CD14-positive monocyte (primary cell): Measurements from ENCODE around the gene GJA4. TPM values are rescaled to one million over a fixed set of nuclear protein-coding genes. Genes with fewer than 3 reads are reported as not detected.

Experiments
- DNase-seq, 3 donors: peaks; one replicate each; pipeline ENCODE4 v3.0.0-alpha.2; 2011 to 2022
- H2AFZ ChIP-seq: 2 replicates; pipeline ENCODE4 v1.6.0; 2012; ENCODE audit warnings: mild to moderate bottlenecking, low read depth, low read length, inconsistent platforms; ENCODE audit not compliant: insufficient read depth, poor library complexity, severe bottlenecking
- H3K27ac ChIP-seq, 2 donors: 1 replicate in 1 of 2; 2 replicates in 1 of 2; pipeline ENCODE4 v1.5.1; 2012 to 2013; ENCODE audit warnings: low read length in 2 of 2, control low read depth in 1 of 2, inconsistent platforms in 1 of 2, low read depth in 1 of 2, mild to moderate bottlenecking in 1 of 2
- H3K27me3 ChIP-seq, 2 donors: one replicate each; pipeline versions ENCODE4 v1.6.0 to v1.6.1; 2011 to 2013; ENCODE audit warnings: low read length in 2 of 2; ENCODE audit not compliant: control insufficient read depth in 2 of 2, insufficient read depth in 2 of 2
- H3K36me3 ChIP-seq, 2 donors: replicated peaks in 1 of 2; 1 replicate in 1 of 2; 2 replicates in 1 of 2; pipeline versions ENCODE4 v1.5.1 to v1.6.1; 2012 to 2013; ENCODE audit warnings: low read length in 2 of 2, control low read depth in 1 of 2, inconsistent platforms in 1 of 2, mild to moderate bottlenecking in 1 of 2; ENCODE audit not compliant: insufficient read depth in 2 of 2, control insufficient read depth in 1 of 2
- H3K4me1 ChIP-seq, 2 donors: 1 replicate in 1 of 2; 2 replicates in 1 of 2; pipeline versions ENCODE4 v1.5.1 to v1.6.1; 2012 to 2013; ENCODE audit warnings: low read length in 2 of 2, control low read depth in 1 of 2, inconsistent platforms in 1 of 2, mild to moderate bottlenecking in 1 of 2, moderate library complexity in 1 of 2; ENCODE audit not compliant: insufficient read depth in 2 of 2, control insufficient read depth in 1 of 2
- H3K4me2 ChIP-seq: replicated peaks from 2 replicates; pipeline ENCODE3; 2012; ENCODE audit warnings: low read length, moderate library complexity, mild to moderate bottlenecking; ENCODE audit not compliant: poor library complexity, severe bottlenecking; ENCODE audit errors: extremely low read depth
- H3K4me3 ChIP-seq, 3 experiments: fragments of 200-600 bp in 1 of 3; sonication (generic) in 1 of 3; replicated peaks in 1 of 3; 1 replicate in 2 of 3; 2 replicates in 1 of 3; pipeline ENCODE4 v1.5.1; 2011 to 2013; ENCODE audit warnings: low read length in 3 of 3, mild to moderate bottlenecking in 3 of 3, control low read depth in 2 of 3, low read depth in 2 of 3, inconsistent platforms in 1 of 3, moderate library complexity in 1 of 3
- H3K79me2 ChIP-seq: 2 replicates; pipeline ENCODE4 v1.6.0; 2012; ENCODE audit warnings: mild to moderate bottlenecking, control low read depth, inconsistent platforms, low read length, moderate library complexity; ENCODE audit not compliant: insufficient read depth
- H3K9ac ChIP-seq: 2 replicates; pipeline ENCODE4 v1.6.0; 2017; ENCODE audit warnings: low read length, mild to moderate bottlenecking; ENCODE audit not compliant: insufficient read depth, poor library complexity, severe bottlenecking
- H3K9me3 ChIP-seq, 2 donors: replicated peaks in 1 of 2; 1 replicate in 1 of 2; 2 replicates in 1 of 2; pipeline versions ENCODE4 v1.5.1 to v1.6.1; 2012 to 2013; ENCODE audit warnings: low read length in 2 of 2, control low read depth in 1 of 2; ENCODE audit not compliant: control insufficient read depth in 1 of 2, insufficient read depth in 1 of 2
- H4K20me1 ChIP-seq: 2 replicates; pipeline ENCODE4 v1.6.0; 2012; ENCODE audit warnings: mild to moderate bottlenecking, low read length, control low read depth, moderate library complexity; ENCODE audit not compliant: insufficient read depth
- H3K27ac Mint-ChIP-seq, 7 donors: one replicate each; pipeline ENCODE4 v1.8.0; 2020; ENCODE audit warnings: mild to moderate bottlenecking in 7 of 7, mixed read lengths in 7 of 7, moderate library complexity in 6 of 7, inconsistent platforms in 2 of 7
- H3K27me3 Mint-ChIP-seq, 3 donors: one replicate each; pipeline ENCODE4 v1.8.0; 2021 to 2022; ENCODE audit warnings: low read depth in 3 of 3, mild to moderate bottlenecking in 3 of 3, mixed read lengths in 3 of 3, moderate library complexity in 3 of 3, inconsistent platforms in 1 of 3
- H3K36me3 Mint-ChIP-seq, 2 donors: one replicate each; pipeline ENCODE4 v1.8.0; 2020; ENCODE audit warnings: mixed read lengths in 2 of 2, inconsistent platforms in 1 of 2, mild to moderate bottlenecking in 1 of 2
- H3K4me1 Mint-ChIP-seq: one replicate; pipeline ENCODE4 v1.8.0; 2020; ENCODE audit warnings: mild to moderate bottlenecking, mixed read lengths
- H3K4me3 Mint-ChIP-seq, 2 donors: one replicate each; pipeline ENCODE4 v1.8.0; 2020; ENCODE audit warnings: mild to moderate bottlenecking in 2 of 2, mixed read lengths in 2 of 2, moderate library complexity in 1 of 2
- H3K9me3 Mint-ChIP-seq, 7 donors: one replicate each; pipeline ENCODE4 v1.8.0; 2020 to 2022; ENCODE audit warnings: mixed read lengths in 7 of 7, mild to moderate bottlenecking in 6 of 7, moderate library complexity in 6 of 7, inconsistent platforms in 2 of 7
- CTCF ChIP-seq: fragments of 200-600 bp; IDR thresholded peaks from one replicate; pipeline ENCODE4 v1.8.0; 2022; ENCODE audit warnings: antibody characterized with exemption, mild to moderate bottlenecking
- WGBS: methylation state at CpG from one replicate; pipeline ENCODE4 v1.1.5; 2013; ENCODE audit warnings: missing lambda C conversion rate; ENCODE audit not compliant: insufficient coverage; 5-methylcytosine and 5-hydroxymethylcytosine counted together
- intact Hi-C, 2 donors: fragments of 100-400 bp; cut with micrococcal nuclease; formaldehyde crosslinking; loops; one replicate each; pipeline versions ENCODE4 v1.15.0 to v1.15.1; 2023
- polyA minus RNA-seq: library from RNA; depleted of rRNA, polyadenylated mRNA; stranded (reverse); fragments of >200 nt; gene quantifications from 2 replicates; pipeline ENCODE4 v1.2.3, GENCODE V29; 2012
- polyA plus RNA-seq, 3 donors: library from polyadenylated mRNA; depleted of rRNA in 1 of 3; unstranded in 2 of 3; stranded (reverse) in 1 of 3; fragments of 300-500 nt in 2 of 3; fragments of >200 nt in 1 of 3; fragmentation: Illumina TruSeq in 2 of 3; gene quantifications; 1 replicate in 2 of 3; 2 replicates in 1 of 3; pipeline ENCODE4 v1.2.3, GENCODE V29; 2012 to 2021
- total RNA-seq, 12 experiments: library from RNA in 1 of 12; stranded (reverse) in 1 of 12; fragments of 120-200 nt in 1 of 12; gene quantifications; one replicate each; pipeline ENCODE4 v1.2.4 and lab custom pipeline; 2013 to 2026; ENCODE audit warnings: mixed read lengths in 6 of 12, inconsistent platforms in 1 of 12

GJA4 gene
- total RNA-seq (2013), result 0.08 TPM
- not detected for polyA plus RNA-seq
- polyA minus RNA-seq, result not detected in 2 replicates
- 0 to 0.23 (median 0) reads per million in 11 experiments for total RNA-seq (lab: John Stamatoyannopoulos, UW)

- 5% methylated on average over 26 of the region's 45 CpGs for WGBS
- H3K27me3 Mint-ChIP-seq, result peaks cover 24 to 34% (median 26%) of the 10 kb centered on the region in 3 donors
- intact Hi-C loops, result no loop called here
- Histone ChIP-seq H3K27me3 (peaks cover 8 to 22% of the 10 kb centered on the region in 2 donors), H3K27ac (no peak within 1 kb of the TSS), H4K20me1 (no peaks in the 10 kb centered on the region), H3K36me3 (no peaks in the 10 kb centered on the region), H3K9ac (no peak within 1 kb of the TSS), H2AFZ (no peak within 1 kb of the TSS), H3K79me2 (no peaks in the 10 kb centered on the region), H3K4me3 (no peak within 1 kb of the TSS), H3K4me2 (no peak within 1 kb of the TSS), H3K4me1 (no peaks in the 10 kb centered on the region), H3K9me3 (no peaks in the 10 kb centered on the region)
- H3K4me3 Mint-ChIP-seq, result peak within 1 kb of the TSS in 1 of 2 donors; percentile 65
- no peaks in the 10 kb centered on the region for H3K36me3 Mint-ChIP-seq
- peaks cover 0 to 10% (median 8%) of the 10 kb centered on the region in 7 donors for H3K9me3 Mint-ChIP-seq
- no peak within 1 kb of the TSS for H3K27ac Mint-ChIP-seq
- no peak for DNase-seq
- no peak for TF ChIP-seq CTCF
- no peaks in the 10 kb centered on the region for H3K4me1 Mint-ChIP-seq
Observed at GRCh38 chr1:34792868-34793727, at the start of gene GJA4. TSS of gene GJA4 (plus strand) at chr1:34792999. CDS start at chr1:34794214, 1,215 bp downstream.

GRCh38 chr1:34743775-34744174, 49.0 kb upstream of the GJA4 start:
- H3K36me3 Mint-ChIP-seq, result no peaks in the 10 kb centered on the region
- H3K27ac Mint-ChIP-seq, result no peak overlapping the region
- no peaks in the 10 kb centered on the region for H3K36me3 ChIP-seq
- no peak overlapping the region for H2AFZ ChIP-seq
- H3K4me2 ChIP-seq, result no peak overlapping the region
- no peak for TF ChIP-seq CTCF
- no peaks in the 10 kb centered on the region for H3K9me3 Mint-ChIP-seq
- no peak overlapping the region for H3K27ac ChIP-seq
- intact Hi-C loops, result loop anchor here (2.0 to 10.0 kb wide), 4 partner anchors 281 to 1109 kb away; no protein-coding TSS in a partner anchor
- H3K9ac ChIP-seq, result no peak overlapping the region
- H3K4me3 ChIP-seq, result no peak overlapping the region
- 82% methylated on average over 5 of the region's 6 CpGs for whole genome bisulfite sequencing
- H4K20me1 ChIP-seq, result no peaks in the 10 kb centered on the region
- DNase-seq, result no peak
- H3K79me2 ChIP-seq, result no peaks in the 10 kb centered on the region
- no peak overlapping the region for H3K4me3 Mint-ChIP-seq
- H3K9me3 ChIP-seq, result no peaks in the 10 kb centered on the region
- H3K4me1 ChIP-seq, result no peaks in the 10 kb centered on the region
- no peaks in the 10 kb centered on the region for H3K27me3 ChIP-seq
- H3K4me1 Mint-ChIP-seq, result peaks cover 3% of the 10 kb centered on the region
- peaks cover 2 to 11% (median 6%) of the 10 kb centered on the region in 3 donors for H3K27me3 Mint-ChIP-seq
